Neuronal stem cell (in vitro differentiated cells): ENCODE results near the gene NABP2.

ENCODE experiments used
- DNase-seq: peaks from one replicate; pipeline ENCODE4 v3.0.0-alpha.2; 2013; ENCODE audit warnings: low spot score
- H2AFZ ChIP-seq: one replicate; pipeline ENCODE4 v1.6.1; 2013; ENCODE audit warnings: mild to moderate bottlenecking, low read length, inconsistent platforms
- H2AK5ac ChIP-seq: 2 replicates; pipeline ENCODE4 v1.6.1; 2013; ENCODE audit warnings: low read depth, mild to moderate bottlenecking, inconsistent platforms, low read length, moderate library complexity, mixed read lengths
- H2BK120ac ChIP-seq: 2 replicates; pipeline ENCODE4 v1.6.1; 2013; ENCODE audit warnings: low read depth, mild to moderate bottlenecking, inconsistent platforms, low read length, moderate library complexity, mixed read lengths
- H2BK12ac ChIP-seq: one replicate; pipeline ENCODE4 v1.6.1; 2013; ENCODE audit warnings: low read length, inconsistent platforms
- H2BK15ac ChIP-seq: 2 replicates; pipeline ENCODE4 v1.6.1; 2013; ENCODE audit warnings: mild to moderate bottlenecking, low read length, inconsistent platforms, mixed read lengths
- H2BK5ac ChIP-seq: one replicate; pipeline ENCODE4 v1.6.1; 2013; ENCODE audit warnings: inconsistent platforms, mild to moderate bottlenecking, low read length, moderate library complexity
- H3K14ac ChIP-seq: one replicate; pipeline ENCODE4 v1.6.1; 2013; ENCODE audit warnings: low read length, inconsistent platforms
- H3K18ac ChIP-seq: 2 replicates; pipeline ENCODE4 v1.6.1; 2013; ENCODE audit warnings: low read length, inconsistent platforms
- H3K23ac ChIP-seq: 2 replicates; pipeline ENCODE4 v1.6.1; 2013; ENCODE audit warnings: low read depth, mild to moderate bottlenecking, mixed read lengths, low read length, inconsistent platforms; ENCODE audit not compliant: poor library complexity
- H3K27ac ChIP-seq: replicated peaks from 3 replicates; pipeline ENCODE4 v1.5.1; 2013; ENCODE audit warnings: low read length, inconsistent platforms
- H3K27me3 ChIP-seq, 3 experiments: 2 replicates each; pipeline ENCODE4 v1.6.1; 2013; ENCODE audit warnings: low read length in 3 of 3, mild to moderate bottlenecking in 2 of 3, inconsistent platforms in 1 of 3, low read depth in 1 of 3, mixed read lengths in 1 of 3, moderate library complexity in 1 of 3; ENCODE audit not compliant: control insufficient read depth in 3 of 3, insufficient read depth in 3 of 3
- H3K36me3 ChIP-seq, 2 donors: replicated peaks in 1 of 2; 2 replicates each; pipeline ENCODE4 v1.6.1; 2013; ENCODE audit warnings: low read length in 2 of 2; ENCODE audit not compliant: control insufficient read depth in 2 of 2, insufficient read depth in 2 of 2
- H3K4ac ChIP-seq: 2 replicates; pipeline ENCODE4 v1.6.1; 2013; ENCODE audit warnings: inconsistent platforms, mild to moderate bottlenecking, low read length, moderate library complexity
- H3K4me1 ChIP-seq, 2 donors: 1 replicate in 1 of 2; 2 replicates in 1 of 2; pipeline ENCODE4 v1.6.1; 2013; ENCODE audit warnings: low read length in 2 of 2, low read depth in 1 of 2; ENCODE audit not compliant: control insufficient read depth in 2 of 2, insufficient read depth in 1 of 2
- H3K4me2 ChIP-seq: one replicate; pipeline ENCODE4 v1.6.1; 2013; ENCODE audit warnings: mild to moderate bottlenecking, low read length, inconsistent platforms; ENCODE audit not compliant: insufficient read depth, poor library complexity, severe bottlenecking
- H3K4me3 ChIP-seq, 2 donors: 2 replicates each; pipeline ENCODE4 v1.5.1; 2013; ENCODE audit warnings: low read length in 2 of 2, mild to moderate bottlenecking in 2 of 2, inconsistent platforms in 1 of 2, moderate library complexity in 1 of 2
- H3K79me1 ChIP-seq: one replicate; pipeline ENCODE4 v1.6.1; 2013; ENCODE audit warnings: low read depth, mild to moderate bottlenecking, inconsistent platforms, low read length, moderate library complexity
- H3K9ac ChIP-seq: one replicate; pipeline ENCODE4 v1.6.1; 2013; ENCODE audit warnings: mild to moderate bottlenecking, low read depth, low read length, inconsistent platforms; ENCODE audit not compliant: poor library complexity
- H3K9me3 ChIP-seq, 2 donors: replicated peaks in 1 of 2; 2 replicates each; pipeline versions ENCODE3 to v1.6.1; 2013; ENCODE audit warnings: low read length in 2 of 2, mild to moderate bottlenecking in 2 of 2, inconsistent platforms in 1 of 2, low read depth in 1 of 2, mixed read lengths in 1 of 2, moderate library complexity in 1 of 2; ENCODE audit not compliant: control insufficient read depth in 2 of 2, insufficient read depth in 1 of 2
- H4K8ac ChIP-seq: one replicate; pipeline ENCODE4 v1.6.1; 2013; ENCODE audit warnings: low read depth, mild to moderate bottlenecking, inconsistent platforms, low read length, moderate library complexity
- H4K91ac ChIP-seq: one replicate; pipeline ENCODE4 v1.6.1; 2013; ENCODE audit warnings: low read length, low read depth, mild to moderate bottlenecking, inconsistent platforms; ENCODE audit not compliant: poor library complexity
- WGBS, 2 donors: extraction: QIAGEN DNeasy Blood & Tissue Kit; methylation state at CpG; one replicate each; pipeline ENCODE4 v1.1.7; 2013; ENCODE audit warnings: missing lambda C conversion rate in 2 of 2, mixed read lengths in 1 of 2; ENCODE audit not compliant: insufficient read length in 2 of 2, insufficient replicate concordance in 1 of 2; ENCODE audit errors: extremely low coverage in 2 of 2; 5-methylcytosine and 5-hydroxymethylcytosine counted together

Gene NABP2

DNA sequence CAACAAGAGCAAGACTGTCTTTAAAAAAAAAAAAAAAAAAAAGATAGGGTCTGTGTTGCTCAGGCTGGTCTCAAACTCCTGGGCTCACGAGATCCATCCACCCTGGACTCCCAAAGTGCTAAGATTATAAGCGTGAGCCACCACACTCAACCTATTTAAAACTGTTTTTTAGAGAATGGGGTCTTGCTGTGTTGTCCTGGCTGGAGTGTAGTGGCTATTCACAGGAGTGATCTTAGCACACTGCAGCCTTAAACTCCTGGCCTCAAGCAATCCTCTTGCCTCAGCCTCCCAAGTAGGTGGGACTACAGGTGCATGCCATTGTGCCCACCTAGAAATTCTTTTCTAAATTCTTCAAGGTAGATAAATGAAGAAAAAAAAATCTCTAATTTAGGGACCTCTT, 50.2 kb downstream of the NABP2 start:
- Histone ChIP-seq H3K27ac (no peak overlapping the region), H3K27me3 (no peaks in the 10 kb centered on the region), H3K4me1 (no peaks in the 10 kb centered on the region), H3K18ac (no peak overlapping the region), H2BK120ac (no peak overlapping the region), H2BK5ac (no peak overlapping the region), H3K4ac (no peak overlapping the region), H4K8ac (no peak overlapping the region), H3K9me3 (no peaks in the 10 kb centered on the region), H3K23ac (no peak overlapping the region), H2BK15ac (no peak overlapping the region), H3K36me3 (peaks cover 40 to 92% of the 10 kb centered on the region in 2 donors), H2AFZ (no peak overlapping the region), H3K9ac (no peak overlapping the region), H3K4me2 (no peak overlapping the region), H2BK12ac (no peak overlapping the region), H3K79me1 (no peaks in the 10 kb centered on the region), H3K4me3 (no peak overlapping the region), H3K14ac (no peak overlapping the region), H4K91ac (no peak overlapping the region), H2AK5ac (no peak overlapping the region)
- DNase-seq = no peak
- WGBS, 2 donors = no CpG with 5 or more reads among the region's 2 CpGs

DNA sequence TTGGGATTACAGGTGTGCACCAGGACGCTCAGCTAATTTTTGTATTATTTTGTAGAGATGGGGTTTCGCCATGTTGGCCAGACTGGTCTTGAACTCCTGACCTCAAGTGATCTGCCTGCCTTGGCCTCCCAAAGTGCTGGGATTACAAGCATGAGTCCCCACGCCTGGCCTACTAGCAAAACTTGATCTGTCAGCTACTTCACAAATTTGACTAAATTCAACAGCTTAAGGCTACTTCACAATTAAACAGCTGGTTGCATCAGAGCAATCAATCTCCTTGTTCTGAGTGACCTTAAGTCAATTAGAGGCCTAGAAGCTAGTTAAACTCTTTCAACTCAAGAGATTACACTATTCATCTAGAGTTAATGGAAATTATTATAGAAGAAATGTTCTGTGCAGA, 54.8 kb downstream of the NABP2 start:
- H3K79me1 ChIP-seq = no peaks in the 10 kb centered on the region
- H3K9me3 ChIP-seq = no peaks in the 10 kb centered on the region
- no peaks in the 10 kb centered on the region for H3K4me1 ChIP-seq
- no peak overlapping the region for H3K23ac ChIP-seq
- H3K36me3 ChIP-seq = peaks cover 39 to 92% of the 10 kb centered on the region in 2 donors
- no peak overlapping the region for H4K8ac ChIP-seq
- no peak overlapping the region for H2AK5ac ChIP-seq
- H2BK15ac ChIP-seq = no peak overlapping the region
- no peak overlapping the region for H3K18ac ChIP-seq
- no CpG with 5 or more reads among the region's 3 CpGs for whole genome bisulfite sequencing, 2 donors
- H3K4me3 ChIP-seq = no peak overlapping the region
- DNase-seq = no peak
- no peak overlapping the region for H3K4ac ChIP-seq
- H3K4me2 ChIP-seq = no peak overlapping the region
- no peak overlapping the region for H4K91ac ChIP-seq
- no peak overlapping the region for H2BK5ac ChIP-seq
- H3K9ac ChIP-seq = no peak overlapping the region
- no peak overlapping the region for H2AFZ ChIP-seq
- no peak overlapping the region for H2BK120ac ChIP-seq
- H3K14ac ChIP-seq = no peak overlapping the region
- H3K27ac ChIP-seq = no peak overlapping the region
- H3K27me3 ChIP-seq = no peaks in the 10 kb centered on the region
- no peak overlapping the region for H2BK12ac ChIP-seq
